ENCODE results near the gene FBXO47.

DNA sequence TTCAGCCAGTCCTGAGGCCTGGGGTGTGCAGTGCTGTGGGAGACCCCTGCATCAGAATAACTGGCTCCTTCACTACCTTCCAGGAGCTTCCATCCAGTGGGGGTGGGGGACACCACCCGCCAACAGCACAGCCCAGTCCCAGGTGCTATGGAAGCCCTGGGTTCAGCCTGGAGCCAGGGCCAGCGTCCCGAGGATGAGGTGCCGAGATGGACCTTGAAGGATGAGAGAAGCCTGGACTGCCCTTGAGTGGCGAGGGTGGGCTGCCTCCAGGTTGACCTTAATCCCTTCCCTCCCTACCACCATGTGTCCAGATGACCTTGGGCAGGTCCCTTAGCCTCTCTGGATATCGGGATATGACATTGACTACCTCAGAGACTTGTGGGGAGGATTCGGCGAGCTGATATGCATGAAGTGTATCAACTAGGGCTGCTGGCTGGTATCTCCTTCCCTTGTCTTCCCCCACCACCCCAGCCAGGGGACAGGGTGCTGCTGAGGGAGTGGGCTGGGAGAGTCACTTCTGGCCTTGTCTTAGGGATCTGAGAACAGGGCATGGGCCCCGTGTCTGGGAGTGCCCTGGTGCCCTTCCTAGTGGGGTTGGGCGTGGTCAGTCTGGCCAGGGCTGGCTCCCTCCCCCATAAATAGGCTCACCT, 56.0 kb downstream of the FBXO47 start:
- no peak for TF ChIP-seq EZH2phosphoT487 (IDR thresholded peaks at IDR 0.05; ENCODE audit: borderline replicate concordance, low read length)
- TF ChIP-seq, protein P1, sequence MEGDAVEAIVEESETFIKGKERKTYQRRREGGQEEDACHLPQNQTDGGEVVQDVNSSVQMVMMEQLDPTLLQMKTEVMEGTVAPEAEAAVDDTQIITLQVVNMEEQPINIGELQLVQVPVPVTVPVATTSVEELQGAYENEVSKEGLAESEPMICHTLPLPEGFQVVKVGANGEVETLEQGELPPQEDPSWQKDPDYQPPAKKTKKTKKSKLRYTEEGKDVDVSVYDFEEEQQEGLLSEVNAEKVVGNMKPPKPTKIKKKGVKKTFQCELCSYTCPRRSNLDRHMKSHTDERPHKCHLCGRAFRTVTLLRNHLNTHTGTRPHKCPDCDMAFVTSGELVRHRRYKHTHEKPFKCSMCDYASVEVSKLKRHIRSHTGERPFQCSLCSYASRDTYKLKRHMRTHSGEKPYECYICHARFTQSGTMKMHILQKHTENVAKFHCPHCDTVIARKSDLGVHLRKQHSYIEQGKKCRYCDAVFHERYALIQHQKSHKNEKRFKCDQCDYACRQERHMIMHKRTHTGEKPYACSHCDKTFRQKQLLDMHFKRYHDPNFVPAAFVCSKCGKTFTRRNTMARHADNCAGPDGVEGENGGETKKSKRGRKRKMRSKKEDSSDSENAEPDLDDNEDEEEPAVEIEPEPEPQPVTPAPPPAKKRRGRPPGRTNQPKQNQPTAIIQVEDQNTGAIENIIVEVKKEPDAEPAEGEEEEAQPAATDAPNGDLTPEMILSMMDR (IDR thresholded peaks at IDR 0.05; ENCODE audit: low read depth, low read length, poor library complexity, severe bottlenecking): no peak
